Calu3 (cell line): ENCODE results near the gene AGTR2. TPM values are rescaled to one million over a fixed set of nuclear protein-coding genes. Genes with fewer than 3 reads are reported as not detected.
A peak's percentile ranks its signal among the peaks of the same experiment; 100 is the strongest.
"Not testable (repeated sequence)": the region's sequence is repeated elsewhere in the genome, so short reads cannot be mapped to it uniquely, and the experiment has no call there.

ENCODE experiments used
- BruUV-seq: library from RNA; stranded (reverse); fragments of 400-500 nt; replicated peaks from 2 replicates; lab custom pipeline; 2021; lab: Mats Ljungman, UMichigan
- CTCF ChIA-PET: fragments of 300-600 bp; sonication (Branson Sonifier 250); formaldehyde crosslinking; loops from one replicate; lab custom pipeline; 2022; ENCODE audit warnings: antibody characterized with exemption; lab: Charles Lee
- DNase-seq: peaks from one replicate; pipeline ENCODE4 v3.0.0; 2022
- H3K27ac Mint-ChIP-seq: one replicate; pipeline ENCODE4 v1.8.0; 2022; ENCODE audit warnings: mixed read lengths; ENCODE audit not compliant: unreplicated experiment
- H3K27me3 Mint-ChIP-seq: one replicate; pipeline ENCODE4 v1.8.0; 2022; ENCODE audit warnings: mixed read lengths; ENCODE audit not compliant: unreplicated experiment
- H3K36me3 Mint-ChIP-seq: one replicate; pipeline ENCODE4 v1.8.0; 2022; ENCODE audit warnings: mild to moderate bottlenecking, moderate library complexity, mixed read lengths; ENCODE audit not compliant: insufficient read depth, unreplicated experiment
- H3K4me1 Mint-ChIP-seq: one replicate; pipeline ENCODE4 v1.8.0; 2022; ENCODE audit warnings: mild to moderate bottlenecking, low read depth, mixed read lengths; ENCODE audit not compliant: unreplicated experiment
- H3K4me3 Mint-ChIP-seq: one replicate; pipeline ENCODE4 v1.8.0; 2022; ENCODE audit warnings: mild to moderate bottlenecking, low read depth, moderate library complexity, mixed read lengths; ENCODE audit not compliant: unreplicated experiment
- H3K9me3 Mint-ChIP-seq: one replicate; pipeline ENCODE4 v1.8.0; 2022; ENCODE audit warnings: low read depth, mixed read lengths; ENCODE audit not compliant: unreplicated experiment
- CTCF ChIP-seq: fragments of 200-600 bp; IDR thresholded peaks from one replicate; pipeline ENCODE4 v1.8.0; 2022; ENCODE audit warnings: antibody characterized with exemption; ENCODE audit not compliant: unreplicated experiment
- intact Hi-C: fragments of 100-400 bp; cut with micrococcal nuclease; formaldehyde crosslinking; loops from one replicate; pipeline ENCODE4 v1.10.0; 2022; ENCODE audit not compliant: unreplicated experiment
- total RNA-seq: library from RNA; stranded (reverse); gene quantifications from 2 replicates; pipeline ENCODE4 v1.2.3, GENCODE V29; 2022

AGTR2 gene
- total RNA-seq, 1 experiment from 2014 or later: not detected

- intact Hi-C loops: no loop called here
- no peaks in the 10 kb centered on the region for H3K27me3 Mint-ChIP-seq
- H3K4me1 Mint-ChIP-seq: no peaks in the 10 kb centered on the region
- TF ChIP-seq CTCF: no peak
- no peak overlapping the region for H3K27ac Mint-ChIP-seq
- no peaks in the 10 kb centered on the region for H3K9me3 Mint-ChIP-seq
- no peak for DNase-seq
- no peaks in the 10 kb centered on the region for H3K36me3 Mint-ChIP-seq
- BruUV-seq: no TSS peak
- no peak overlapping the region for H3K4me3 Mint-ChIP-seq
- CTCF ChIA-PET: no interaction called here
Observed at GRCh38 chrX:116198235-116198634, 27.7 kb downstream of the AGTR2 start.

GRCh38 chrX:116198810-116199209 is 28.3 kb downstream of the AGTR2 start:
- no peak overlapping the region for H3K27ac Mint-ChIP-seq
- intact Hi-C loops: no loop called here
- BruUV-seq: no TSS peak
- H3K9me3 Mint-ChIP-seq: no peaks in the 10 kb centered on the region
- no peak for DNase-seq
- TF ChIP-seq CTCF: no peak
- H3K27me3 Mint-ChIP-seq: no peaks in the 10 kb centered on the region
- no peak overlapping the region for H3K4me3 Mint-ChIP-seq
- CTCF ChIA-PET: no interaction called here
- no peaks in the 10 kb centered on the region for H3K4me1 Mint-ChIP-seq
- H3K36me3 Mint-ChIP-seq: no peaks in the 10 kb centered on the region

- H3K27ac Mint-ChIP-seq: no peak overlapping the region
- BruUV-seq: no TSS peak
- no peaks in the 10 kb centered on the region for H3K36me3 Mint-ChIP-seq
- no peaks in the 10 kb centered on the region for H3K27me3 Mint-ChIP-seq
- intact Hi-C loops: loop anchor here (1.0 to 10.0 kb wide), 6 partner anchors 152 to 1922 kb away; partner anchors contain the start of genes CT83 and SLC6A14
- no peaks in the 10 kb centered on the region for H3K9me3 Mint-ChIP-seq
- H3K4me1 Mint-ChIP-seq: no peaks in the 10 kb centered on the region
- DNase-seq: peak; percentile 14
- CTCF ChIA-PET: interaction anchor here (0.8 kb wide), 1 partner anchor 152 kb away, joined by 3 read pairs; no protein-coding TSS in a partner anchor
- TF ChIP-seq CTCF: peak; percentile 66
- H3K4me3 Mint-ChIP-seq: no peak overlapping the region
Observed at GRCh38 chrX:116204932-116205331, 34.4 kb downstream of the AGTR2 start.

GRCh38 chrX:116213262-116213661 is 42.7 kb downstream of the AGTR2 start:
- Mint-ChIP-seq H3K27me3 (no peaks in the 10 kb centered on the region), H3K27ac (no peak overlapping the region), H3K9me3 (peaks cover 2% of the 10 kb centered on the region), H3K4me3 (no peak overlapping the region), H3K36me3 (no peaks in the 10 kb centered on the region), H3K4me1 (peaks cover 12% of the 10 kb centered on the region)
- TF ChIP-seq CTCF: no peak
- DNase-seq: no peak
- intact Hi-C loops: loop anchor here (2.0 kb wide), 1 partner anchor 28 kb away; no protein-coding TSS in a partner anchor
- CTCF ChIA-PET: no interaction called here
- no TSS peak for BruUV-seq

GRCh38 chrX:116217080-116217479 is 46.5 kb downstream of the AGTR2 start:
- intact Hi-C loops, BruUV-seq, H3K9me3 Mint-ChIP-seq, H3K36me3 Mint-ChIP-seq, H3K27ac Mint-ChIP-seq, DNase-seq, H3K27me3 Mint-ChIP-seq, H3K4me3 Mint-ChIP-seq, CTCF ChIA-PET: not testable (repeated sequence)
- peaks cover 12% of the 10 kb centered on the region for H3K4me1 Mint-ChIP-seq
